BJ (cell line): ENCODE data around the gene C10orf88. TPM values are rescaled to one million over a fixed set of nuclear protein-coding genes. Genes with fewer than 3 reads are reported as not detected.

Experiments used
- CTCF ChIA-PET: fragments of 350-600 bp; formaldehyde crosslinking; extraction: SDS; loops from one replicate; lab custom pipeline; 2021; ENCODE audit warnings: antibody characterized with exemption, inconsistent platforms; lab: Yijun Ruan, JAX
- POLR2A ChIA-PET: fragments of 300-600 bp; sonication (Branson Sonifier 250); formaldehyde crosslinking; extraction: SDS; loops from one replicate; lab custom pipeline; 2021; ENCODE audit warnings: antibody characterized with exemption; lab: Charles Lee
- DNase-seq: peaks from one replicate; pipeline ENCODE4 v3.0.0-alpha.2; 2011; ENCODE audit warnings: low read depth
- H3K27me3 ChIP-seq: 2 replicates; pipeline ENCODE4 v1.6.0; 2011; ENCODE audit warnings: low read length; ENCODE audit not compliant: control insufficient read depth, insufficient read depth
- H3K36me3 ChIP-seq: 2 replicates; pipeline ENCODE4 v1.5.1; 2011; ENCODE audit warnings: low read length; ENCODE audit not compliant: control insufficient read depth, insufficient read depth
- H3K4me3 ChIP-seq: 2 replicates; pipeline ENCODE4 v1.5.1; 2011; ENCODE audit warnings: low read depth, mild to moderate bottlenecking, control low read depth, low read length
- polyA plus RNA-seq: library from polyadenylated mRNA; depleted of rRNA; stranded (reverse); fragments of >200 nt; gene quantifications from 2 replicates; pipeline ENCODE4 v1.2.3, GENCODE V29; 2011
- TF ChIP-seq, protein P1 (sequence below): IDR thresholded peaks from 2 replicates; pipeline ENCODE4 v1.5.1; 2011; ENCODE audit warnings: low read depth, mild to moderate bottlenecking, control low read depth, inconsistent platforms, low read length, moderate library complexity; ENCODE audit not compliant: insufficient read depth

Gene C10orf88
- polyA plus RNA-seq, 1 experiment = 2.0 TPM

DNA sequence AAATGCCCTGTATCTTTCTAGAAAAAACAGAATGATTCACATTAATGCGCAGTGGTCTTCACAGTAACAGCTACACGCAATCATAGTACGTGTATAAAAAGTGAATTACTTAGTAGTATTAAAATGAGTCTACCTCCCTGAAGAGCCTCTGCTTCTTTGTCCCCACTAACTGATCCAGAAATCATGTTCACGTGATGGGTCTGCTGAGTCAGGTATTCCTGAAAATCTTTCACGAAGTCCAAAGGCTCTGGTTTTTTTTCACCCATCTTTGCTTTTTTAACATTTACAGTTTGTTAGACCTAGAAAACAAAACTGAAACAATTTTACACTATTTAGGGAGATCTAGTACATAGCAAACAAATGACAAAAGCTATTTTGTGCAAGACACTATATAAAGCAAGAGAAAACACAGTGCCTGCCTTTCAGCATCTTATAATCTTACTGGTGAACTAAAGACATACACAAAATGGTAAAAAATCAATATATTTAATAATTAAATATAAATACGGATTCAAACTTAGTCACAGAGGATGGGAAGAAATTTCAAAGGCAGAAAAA, 44.4 kb upstream of the C10orf88 start:
- ChIA-PET POLR2A (no interaction called here), CTCF (interaction anchor here (1.9 kb wide), 1 partner anchor 15 kb away, joined by 5 read pairs; no protein-coding TSS in a partner anchor)
- Histone ChIP-seq H3K36me3 (peaks cover 7% of the 10 kb centered on the region), H3K27me3 (no peaks in the 10 kb centered on the region), H3K4me3 (no peak overlapping the region)
- TF ChIP-seq, protein P1, sequence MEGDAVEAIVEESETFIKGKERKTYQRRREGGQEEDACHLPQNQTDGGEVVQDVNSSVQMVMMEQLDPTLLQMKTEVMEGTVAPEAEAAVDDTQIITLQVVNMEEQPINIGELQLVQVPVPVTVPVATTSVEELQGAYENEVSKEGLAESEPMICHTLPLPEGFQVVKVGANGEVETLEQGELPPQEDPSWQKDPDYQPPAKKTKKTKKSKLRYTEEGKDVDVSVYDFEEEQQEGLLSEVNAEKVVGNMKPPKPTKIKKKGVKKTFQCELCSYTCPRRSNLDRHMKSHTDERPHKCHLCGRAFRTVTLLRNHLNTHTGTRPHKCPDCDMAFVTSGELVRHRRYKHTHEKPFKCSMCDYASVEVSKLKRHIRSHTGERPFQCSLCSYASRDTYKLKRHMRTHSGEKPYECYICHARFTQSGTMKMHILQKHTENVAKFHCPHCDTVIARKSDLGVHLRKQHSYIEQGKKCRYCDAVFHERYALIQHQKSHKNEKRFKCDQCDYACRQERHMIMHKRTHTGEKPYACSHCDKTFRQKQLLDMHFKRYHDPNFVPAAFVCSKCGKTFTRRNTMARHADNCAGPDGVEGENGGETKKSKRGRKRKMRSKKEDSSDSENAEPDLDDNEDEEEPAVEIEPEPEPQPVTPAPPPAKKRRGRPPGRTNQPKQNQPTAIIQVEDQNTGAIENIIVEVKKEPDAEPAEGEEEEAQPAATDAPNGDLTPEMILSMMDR = no peak
- DNase-seq = no peak

DNA sequence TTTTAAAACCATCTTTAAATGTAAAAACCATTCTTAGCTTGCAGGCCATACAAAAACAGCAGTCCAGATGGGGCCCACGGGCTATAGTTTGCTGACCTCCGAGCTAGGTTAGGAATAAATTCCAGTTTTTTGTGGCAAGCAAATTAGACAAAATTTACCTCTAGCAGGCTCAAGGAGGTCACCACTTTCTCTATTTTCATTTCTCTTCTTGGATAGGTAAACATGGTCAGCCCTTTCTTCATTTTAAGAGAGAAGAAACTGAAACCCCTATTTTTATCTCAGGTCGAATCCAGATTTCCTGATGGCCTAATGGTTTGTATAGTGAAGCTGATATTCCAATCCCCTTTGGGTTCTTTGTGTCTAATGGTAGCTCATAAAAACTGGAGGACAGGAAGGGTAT, 43.8 kb upstream of the C10orf88 start:
- ChIA-PET CTCF (interaction anchor here (1.9 kb wide), 1 partner anchor 15 kb away, joined by 5 read pairs; no protein-coding TSS in a partner anchor), POLR2A (no interaction called here)
- no peak for DNase-seq
- no peaks in the 10 kb centered on the region for H3K27me3 ChIP-seq
- TF ChIP-seq, protein P1 = no peak
- H3K36me3 ChIP-seq = peaks cover 7% of the 10 kb centered on the region
- H3K4me3 ChIP-seq = no peak overlapping the region

DNA sequence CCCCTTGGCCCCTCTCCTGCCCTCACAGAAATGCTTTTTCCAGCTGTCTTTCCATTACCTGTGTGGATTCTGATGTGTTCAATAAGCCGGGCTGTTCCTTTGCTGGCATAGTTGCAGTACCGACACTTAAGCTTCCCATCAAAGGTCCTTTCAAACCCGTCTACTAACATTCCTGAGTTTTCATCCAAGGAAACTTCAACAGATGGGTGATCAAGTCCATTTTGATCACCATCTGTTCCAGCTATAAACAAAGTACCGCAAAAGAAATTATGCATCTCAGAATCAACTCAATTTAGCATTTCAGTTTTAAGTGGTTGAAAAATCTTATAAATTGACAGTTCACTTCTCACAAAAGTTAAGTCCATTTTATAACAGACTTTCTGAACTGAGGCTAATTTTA, 41.9 kb upstream of the C10orf88 start:
- TF ChIP-seq, protein P1 = no peak
- DNase-seq = no peak
- POLR2A ChIA-PET = interaction anchor here (0.7 kb wide), 1 partner anchor 12 kb away, joined by 7 read pairs; no protein-coding TSS in a partner anchor
- no peak overlapping the region for H3K4me3 ChIP-seq
- no peaks in the 10 kb centered on the region for H3K27me3 ChIP-seq
- CTCF ChIA-PET = interaction anchor here (1.2 to 1.3 kb wide), 2 partner anchors 13 to 15 kb away, joined by 3 read pairs; no protein-coding TSS in a partner anchor
- H3K36me3 ChIP-seq = peaks cover 7% of the 10 kb centered on the region

DNA sequence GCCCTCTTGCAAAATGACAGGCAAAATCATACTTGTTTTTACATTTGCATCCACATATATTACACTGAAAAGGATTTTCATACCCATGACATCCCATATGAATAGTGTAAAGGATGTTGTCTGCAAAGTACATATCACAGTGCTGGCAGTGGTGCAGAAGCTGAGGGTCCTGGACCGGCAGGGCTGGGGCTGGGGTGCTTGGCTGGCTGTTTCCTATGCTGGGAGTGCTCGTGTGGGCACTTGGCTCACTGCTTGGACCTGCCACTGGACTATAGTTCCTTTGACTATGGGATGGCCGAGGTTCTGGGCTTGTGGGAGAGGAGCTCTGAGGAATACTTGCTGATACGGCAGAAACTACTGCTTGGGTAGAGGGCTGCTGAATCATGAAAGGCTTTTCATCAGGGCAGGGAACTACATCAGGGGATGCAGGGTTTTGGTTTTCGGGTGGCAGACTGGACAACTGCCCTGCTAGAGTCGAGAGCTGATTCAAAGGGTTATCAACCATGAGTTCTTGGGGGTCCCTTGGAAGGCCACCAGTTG, 39.8 kb upstream of the C10orf88 start:
- Histone ChIP-seq H3K27me3 (no peaks in the 10 kb centered on the region), H3K4me3 (no peak overlapping the region), H3K36me3 (peaks cover 7% of the 10 kb centered on the region)
- CTCF ChIA-PET = interaction anchor here (1.2 kb wide), 1 partner anchor 10 kb away, joined by 3 read pairs; no protein-coding TSS in a partner anchor
- DNase-seq = no peak
- POLR2A ChIA-PET = no interaction called here
- TF ChIP-seq, protein P1 = no peak

DNA sequence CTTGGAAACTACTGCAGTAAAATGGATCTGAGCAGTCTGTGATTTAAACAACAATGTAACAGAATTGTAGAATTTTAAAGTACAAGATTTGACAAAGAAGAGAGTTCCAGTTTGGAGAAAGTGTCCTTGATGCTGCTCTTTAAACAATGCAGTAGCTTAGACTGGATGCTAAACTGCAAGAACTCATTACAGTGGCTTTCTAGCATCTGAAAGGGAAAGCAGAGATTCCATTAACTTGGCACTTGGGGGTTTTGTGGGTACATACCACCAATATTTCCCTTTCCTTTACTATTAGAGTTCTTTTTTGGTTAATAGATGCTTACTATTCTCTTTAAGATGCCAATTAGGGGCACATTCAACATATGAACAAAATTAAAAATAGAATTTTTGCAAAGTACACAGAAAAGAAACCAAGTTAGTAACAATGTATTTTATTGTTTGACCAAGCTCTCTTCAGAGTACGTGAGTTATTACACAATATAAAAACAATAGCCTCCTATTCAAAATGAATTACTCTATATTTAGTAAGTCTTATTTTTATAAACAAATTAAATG, 38.1 kb upstream of the C10orf88 start:
- no peak for DNase-seq
- ChIA-PET POLR2A (no interaction called here), CTCF (interaction anchor here (0.6 to 3.7 kb wide), 3 partner anchors 9 to 16 kb away, joined by 3 to 22 read pairs (median 4); partner anchors contain the start of gene PSTK)
- peaks cover 7% of the 10 kb centered on the region for H3K36me3 ChIP-seq
- H3K4me3 ChIP-seq = no peak overlapping the region
- TF ChIP-seq, protein P1 = no peak
- no peaks in the 10 kb centered on the region for H3K27me3 ChIP-seq
